Measurements from ENCODE around the gene ANTXRL. TPM values are rescaled to one million over a fixed set of nuclear protein-coding genes. Genes with fewer than 3 reads are reported as not detected.

Gene ANTXRL
- total RNA-seq, 4 donors from 2014 or later, result not detected

DNA sequence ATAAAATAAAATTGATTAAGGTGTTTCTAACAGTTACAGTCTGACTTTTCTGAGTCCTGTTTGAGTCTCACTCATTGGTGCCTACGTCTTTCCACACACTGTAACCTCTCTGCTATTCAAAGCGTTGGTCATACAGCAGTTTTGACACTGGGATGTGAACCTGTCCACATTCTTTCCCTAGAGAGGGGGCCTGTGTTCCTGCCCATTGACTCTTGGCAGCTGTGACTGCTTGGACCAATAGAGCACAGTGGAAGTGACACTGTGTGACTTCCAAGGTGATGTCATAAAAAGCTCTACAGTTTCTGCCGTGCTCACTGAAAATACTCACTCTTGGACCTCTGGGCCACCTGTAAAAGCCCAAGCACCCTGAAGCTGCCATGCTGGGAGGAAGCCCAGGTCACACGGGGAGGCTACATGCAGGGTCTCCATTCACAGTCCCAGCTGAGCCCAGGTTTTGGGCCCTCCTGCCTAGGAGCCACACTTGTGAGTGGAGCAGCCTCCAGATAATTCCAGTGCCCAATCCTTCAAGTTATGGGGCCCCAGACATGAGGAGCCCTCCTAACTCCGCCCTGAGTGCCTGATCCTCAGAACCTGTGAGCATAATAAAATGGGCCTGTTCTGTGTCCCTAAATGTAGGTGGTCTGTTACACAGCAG, 704 bp upstream of the ANTXRL start:
- in situ Hi-C loops (cut with MboI; ENCODE audit: low pct_ligation_motif_present in 1 of 4, low pct_unique_long_range_greater_than_20kb in 1 of 4, low sequenced_read_pairs in 3 of 4) (loop anchor here in 1 of 4 donors (25.0 kb wide), 1 partner anchor 1101 kb away; the partner anchor contains the start of gene ZNF488), intact Hi-C loops (cut with DNase I; ENCODE audit: low total_unique reads) (no loop called here)
- no peak for TF ChIP-seq POLR2A (IDR thresholded peaks at IDR 0.05)
- TF ChIP-seq CTCF (IDR thresholded peaks at IDR 0.05), result no peak
- TF ChIP-seq EP300 (IDR thresholded peaks at IDR 0.05; ENCODE audit: low read depth), result no peak
- TF ChIP-seq POLR2AphosphoS5 (IDR thresholded peaks at IDR 0.05), result no peak
- peaks cover 15 to 27% (median 25%) of the 10 kb centered on the region in 4 donors for H3K4me1 ChIP-seq
- DNase-seq, result peak; percentile 6
- H3K27me3 ChIP-seq, result no peaks in the 10 kb centered on the region
- H3K9me3 ChIP-seq, result no peaks in the 10 kb centered on the region
- H3K4me3 ChIP-seq, result no peak overlapping the region
- WGBS, 2 donors (ENCODE audit: low coverage in 1 of 2), result 89% methylated on average over 5 of the region's 5 CpGs; no CpG with 5 or more reads in 1 of the 2 donors
- H3K36me3 ChIP-seq, result no peaks in the 10 kb centered on the region
- no peak overlapping the region for H3K27ac ChIP-seq

GRCh38 chr10:46287846-46288477, 1.2 kb downstream of the ANTXRL start:
- no peaks in the 10 kb centered on the region for H3K36me3 ChIP-seq
- no peak overlapping the region for H3K4me3 ChIP-seq
- no peak overlapping the region for H3K27ac ChIP-seq
- no peaks in the 10 kb centered on the region for H3K27me3 ChIP-seq
- peaks cover 12 to 25% (median 22%) of the 10 kb centered on the region in 4 donors for H3K4me1 ChIP-seq
- in situ Hi-C loops (cut with MboI; ENCODE audit: low pct_ligation_motif_present in 1 of 4, low pct_unique_long_range_greater_than_20kb in 1 of 4, low sequenced_read_pairs in 3 of 4), result loop anchor here in 1 of 4 donors (25.0 kb wide), 1 partner anchor 1099 kb away; the partner anchor contains the start of gene ZNF488
- H3K9me3 ChIP-seq, result no peaks in the 10 kb centered on the region
- no peak for DNase-seq
- TF ChIP-seq POLR2AphosphoS5 (IDR thresholded peaks at IDR 0.05) (no peak), POLR2A (IDR thresholded peaks at IDR 0.05) (no peak), EP300 (IDR thresholded peaks at IDR 0.05; ENCODE audit: low read depth) (no peak), CTCF (IDR thresholded peaks at IDR 0.05) (no peak)
- 92 to 100% methylated on average over 1 to 7 of the region's 7 CpGs for WGBS, 2 donors (ENCODE audit: low coverage in 1 of 2)
- intact Hi-C loops (cut with DNase I; ENCODE audit: low total_unique reads), result no loop called here

DNA sequence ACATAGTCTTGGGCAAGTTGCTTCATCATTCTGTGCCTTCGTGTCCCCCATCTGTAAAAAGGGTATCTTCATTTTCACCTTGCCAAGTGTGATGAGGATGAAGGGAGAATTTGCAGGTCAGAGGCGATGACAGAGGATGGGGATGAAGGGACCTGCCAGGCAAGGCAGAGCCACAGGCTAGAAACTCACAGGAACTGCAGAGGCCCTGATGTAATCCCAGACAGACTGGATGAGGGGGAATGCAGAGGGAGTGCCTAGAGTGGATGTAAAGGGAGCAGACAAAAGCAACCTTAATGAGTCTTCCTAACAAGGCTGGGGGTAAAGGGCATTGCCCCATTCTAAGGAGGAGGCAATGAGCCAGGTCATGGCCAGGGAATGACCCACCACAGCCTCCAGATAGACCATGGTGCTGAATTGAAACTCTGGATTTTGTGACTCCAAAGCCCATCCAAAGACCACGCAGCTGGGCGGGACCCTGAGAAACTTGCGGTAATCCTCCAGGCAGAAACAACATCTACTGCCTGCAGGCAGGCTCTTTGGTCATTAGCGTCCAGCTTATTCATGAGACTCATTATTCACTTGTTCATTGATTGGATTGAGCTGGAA, 1.9 kb downstream of the ANTXRL start:
- intact Hi-C loops (cut with DNase I; ENCODE audit: low total_unique reads) (no loop called here), in situ Hi-C loops (cut with MboI; ENCODE audit: low pct_ligation_motif_present in 1 of 4, low pct_unique_long_range_greater_than_20kb in 1 of 4, low sequenced_read_pairs in 3 of 4) (loop anchor here in 1 of 4 donors (25.0 kb wide), 1 partner anchor 1099 kb away; the partner anchor contains the start of gene ZNF488)
- peaks cover 7 to 18% (median 15%) of the 10 kb centered on the region in 4 donors for H3K4me1 ChIP-seq
- no peak overlapping the region for H3K27ac ChIP-seq
- H3K36me3 ChIP-seq, result no peaks in the 10 kb centered on the region
- WGBS, 2 donors (ENCODE audit: low coverage in 1 of 2), result 96% methylated on average over 6 of the region's 6 CpGs; no CpG with 5 or more reads in 1 of the 2 donors
- no peak for TF ChIP-seq POLR2A (IDR thresholded peaks at IDR 0.05)
- TF ChIP-seq POLR2AphosphoS5 (IDR thresholded peaks at IDR 0.05), result no peak
- no peak for TF ChIP-seq CTCF (IDR thresholded peaks at IDR 0.05)
- no peak for TF ChIP-seq EP300 (IDR thresholded peaks at IDR 0.05; ENCODE audit: low read depth)
- no peaks in the 10 kb centered on the region for H3K9me3 ChIP-seq
- DNase-seq, result no peak
- no peak overlapping the region for H3K4me3 ChIP-seq
- H3K27me3 ChIP-seq, result no peaks in the 10 kb centered on the region

DNA sequence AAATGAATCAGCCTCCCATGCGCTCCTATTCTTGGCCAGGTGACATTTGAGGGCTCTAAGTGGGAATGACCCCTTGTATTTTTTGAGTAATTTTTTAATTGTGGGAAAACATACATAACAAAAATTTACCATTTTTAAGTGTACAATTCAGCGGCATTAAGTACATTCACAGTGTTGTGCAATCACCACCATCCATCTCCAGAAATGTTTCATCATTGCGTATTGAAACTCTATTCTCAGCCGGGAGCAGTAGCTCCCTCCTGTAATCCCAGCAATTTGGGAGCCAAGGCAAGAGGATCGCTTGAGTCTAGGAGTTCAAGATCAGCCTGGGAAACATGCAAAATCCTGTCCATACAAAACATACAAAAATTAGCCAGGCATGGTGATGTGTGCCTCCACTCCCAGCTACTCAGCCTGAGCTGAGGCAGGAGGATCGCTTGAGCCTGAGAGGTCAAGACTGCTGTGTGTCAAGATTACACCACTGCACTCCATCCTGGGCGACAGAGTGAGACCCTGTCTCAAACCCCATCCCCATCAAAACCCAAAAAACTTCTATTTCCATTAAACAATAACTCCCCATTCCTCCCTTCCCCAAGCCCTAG, 2.5 kb downstream of the ANTXRL start:
- Histone ChIP-seq H3K9me3 (no peaks in the 10 kb centered on the region), H3K27me3 (no peaks in the 10 kb centered on the region), H3K36me3 (no peaks in the 10 kb centered on the region), H3K4me1 (peaks cover under 1 to 13% (median 9%) of the 10 kb centered on the region in 4 donors), H3K4me3 (no peak overlapping the region), H3K27ac (no peak overlapping the region)
- intact Hi-C loops (cut with DNase I; ENCODE audit: low total_unique reads), result no loop called here
- DNase-seq, result no peak
- TF ChIP-seq EP300 (IDR thresholded peaks at IDR 0.05; ENCODE audit: low read depth) (no peak), POLR2A (IDR thresholded peaks at IDR 0.05) (no peak), POLR2AphosphoS5 (IDR thresholded peaks at IDR 0.05) (no peak), CTCF (IDR thresholded peaks at IDR 0.05) (no peak)
- in situ Hi-C loops (cut with MboI; ENCODE audit: low pct_ligation_motif_present in 1 of 4, low pct_unique_long_range_greater_than_20kb in 1 of 4, low sequenced_read_pairs in 3 of 4), result loop anchor here in 1 of 4 donors (25.0 kb wide), 1 partner anchor 1098 kb away; the partner anchor contains the start of gene ZNF488
- WGBS, 2 donors (ENCODE audit: low coverage in 1 of 2), result 89 to 100% methylated on average over 1 to 7 of the region's 7 CpGs

All from transverse colon (tissue), 4 donors.